ENCODE results near the gene RGS3.

- TF ChIP-seq, protein P1, sequence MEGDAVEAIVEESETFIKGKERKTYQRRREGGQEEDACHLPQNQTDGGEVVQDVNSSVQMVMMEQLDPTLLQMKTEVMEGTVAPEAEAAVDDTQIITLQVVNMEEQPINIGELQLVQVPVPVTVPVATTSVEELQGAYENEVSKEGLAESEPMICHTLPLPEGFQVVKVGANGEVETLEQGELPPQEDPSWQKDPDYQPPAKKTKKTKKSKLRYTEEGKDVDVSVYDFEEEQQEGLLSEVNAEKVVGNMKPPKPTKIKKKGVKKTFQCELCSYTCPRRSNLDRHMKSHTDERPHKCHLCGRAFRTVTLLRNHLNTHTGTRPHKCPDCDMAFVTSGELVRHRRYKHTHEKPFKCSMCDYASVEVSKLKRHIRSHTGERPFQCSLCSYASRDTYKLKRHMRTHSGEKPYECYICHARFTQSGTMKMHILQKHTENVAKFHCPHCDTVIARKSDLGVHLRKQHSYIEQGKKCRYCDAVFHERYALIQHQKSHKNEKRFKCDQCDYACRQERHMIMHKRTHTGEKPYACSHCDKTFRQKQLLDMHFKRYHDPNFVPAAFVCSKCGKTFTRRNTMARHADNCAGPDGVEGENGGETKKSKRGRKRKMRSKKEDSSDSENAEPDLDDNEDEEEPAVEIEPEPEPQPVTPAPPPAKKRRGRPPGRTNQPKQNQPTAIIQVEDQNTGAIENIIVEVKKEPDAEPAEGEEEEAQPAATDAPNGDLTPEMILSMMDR (conservative IDR thresholded peaks at IDR 0.05; ENCODE audit: low read length), result no peak
- TF ChIP-seq EZH2phosphoT487 (IDR thresholded peaks at IDR 0.05; ENCODE audit: borderline replicate concordance, low read depth, low read length), result no peak
These were observed 35.9 kb upstream of the RGS3 start for GRCh38 chr9:113427629-113428028.
